ENCODE measurements around the gene ANGPTL8.

The ANGPTL8 gene

GRCh38 chr19:11268783-11269267 is 29.4 kb downstream of the ANGPTL8 start:
- peak; percentile 80 for ATAC-seq
- TF ChIP-seq ZFP30 (CRISPR knock-in tag; IDR thresholded peaks at IDR 0.05) (no peak), TCF4 (CRISPR knock-in tag; IDR thresholded peaks at IDR 0.05; ENCODE audit: borderline replicate concordance) (peak; percentile 82; the same call in 1 of the 2 replicates), CREB5 (CRISPR knock-in tag; IDR thresholded peaks at IDR 0.05; ENCODE audit: low read depth) (0 out of 2 replicates have a peak, but pooled peaks have one; percentile 17), CSRNP3 (CRISPR knock-in tag; IDR thresholded peaks at IDR 0.05) (0 out of 2 replicates have a peak, but pooled peaks have one; percentile 52), TOX (CRISPR knock-in tag; IDR thresholded peaks at IDR 0.05; ENCODE audit: borderline replicate concordance) (no peak), ISL1 (CRISPR knock-in tag; IDR thresholded peaks at IDR 0.05) (no peak), ZFP3 (CRISPR knock-in tag; IDR thresholded peaks at IDR 0.05) (no peak)

DNA sequence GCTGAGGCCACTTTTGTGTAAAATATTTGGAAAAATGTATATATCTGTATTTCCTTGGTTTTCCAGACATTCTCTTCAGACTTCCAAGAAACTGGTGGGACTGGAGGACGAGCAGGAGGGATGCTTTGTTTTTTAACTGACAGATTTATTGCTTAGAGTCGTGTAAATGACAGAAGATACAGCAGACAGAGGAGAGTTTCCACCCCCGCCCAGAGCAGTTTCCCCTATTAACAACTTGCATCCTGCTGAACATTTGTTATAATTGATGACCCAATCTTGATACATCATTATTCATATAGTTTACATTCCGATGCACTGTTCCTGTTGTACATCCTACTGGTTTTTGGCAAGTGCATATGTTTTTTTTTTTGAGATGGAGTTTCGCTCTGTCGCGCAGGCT is 30.0 kb downstream of the ANGPTL8 start:
- TF ChIP-seq ARNTL (CRISPR knock-in tag; IDR thresholded peaks at IDR 0.05; ENCODE audit: borderline replicate concordance, low read depth) (no peak), ESRRG (CRISPR knock-in tag; IDR thresholded peaks at IDR 0.05) (no peak), BACH2 (CRISPR knock-in tag; IDR thresholded peaks at IDR 0.05; ENCODE audit: borderline replicate concordance) (no peak), ZNF70 (CRISPR knock-in tag; IDR thresholded peaks at IDR 0.05) (no peak), CREB5 (CRISPR knock-in tag; IDR thresholded peaks at IDR 0.05; ENCODE audit: low read depth) (no peak), SNAI2 (CRISPR knock-in tag; IDR thresholded peaks at IDR 0.05) (no peak)
- TF ChIP-seq, protein P1, sequence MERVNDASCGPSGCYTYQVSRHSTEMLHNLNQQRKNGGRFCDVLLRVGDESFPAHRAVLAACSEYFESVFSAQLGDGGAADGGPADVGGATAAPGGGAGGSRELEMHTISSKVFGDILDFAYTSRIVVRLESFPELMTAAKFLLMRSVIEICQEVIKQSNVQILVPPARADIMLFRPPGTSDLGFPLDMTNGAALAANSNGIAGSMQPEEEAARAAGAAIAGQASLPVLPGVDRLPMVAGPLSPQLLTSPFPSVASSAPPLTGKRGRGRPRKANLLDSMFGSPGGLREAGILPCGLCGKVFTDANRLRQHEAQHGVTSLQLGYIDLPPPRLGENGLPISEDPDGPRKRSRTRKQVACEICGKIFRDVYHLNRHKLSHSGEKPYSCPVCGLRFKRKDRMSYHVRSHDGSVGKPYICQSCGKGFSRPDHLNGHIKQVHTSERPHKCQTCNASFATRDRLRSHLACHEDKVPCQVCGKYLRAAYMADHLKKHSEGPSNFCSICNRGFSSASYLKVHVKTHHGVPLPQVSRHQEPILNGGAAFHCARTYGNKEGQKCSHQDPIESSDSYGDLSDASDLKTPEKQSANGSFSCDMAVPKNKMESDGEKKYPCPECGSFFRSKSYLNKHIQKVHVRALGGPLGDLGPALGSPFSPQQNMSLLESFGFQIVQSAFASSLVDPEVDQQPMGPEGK (CRISPR knock-in tag; IDR thresholded peaks at IDR 0.05; ENCODE audit: borderline replicate concordance), result no peak
- peak; percentile 38 for ATAC-seq

DNA sequence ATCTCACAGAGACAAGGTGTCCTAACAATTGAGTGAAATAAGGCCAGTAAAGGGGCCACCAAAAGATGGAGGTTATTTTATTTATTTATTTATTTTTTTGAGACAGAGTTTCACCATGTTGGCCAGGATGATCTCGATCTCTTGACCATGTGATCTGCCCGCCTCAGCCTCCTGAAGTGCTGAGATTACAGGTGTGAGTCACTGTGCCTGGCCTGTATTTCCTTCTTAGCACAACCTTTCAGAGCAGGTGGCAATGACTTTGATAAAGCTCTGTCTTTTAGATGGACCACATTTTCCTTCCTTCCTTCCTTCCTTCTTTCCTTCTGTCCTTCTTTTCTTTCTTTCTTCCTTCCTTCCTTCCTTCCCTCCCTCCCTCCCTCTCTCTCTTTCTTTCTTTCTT is 33.9 kb downstream of the ANGPTL8 start:
- no peak for ATAC-seq

More for the DNA sequence above, 33.9 kb downstream of the ANGPTL8 start:
- TF ChIP-seq, protein P1 (CRISPR knock-in tag; IDR thresholded peaks at IDR 0.05; ENCODE audit: borderline replicate concordance), result no peak
- TF ChIP-seq ZNF70 (CRISPR knock-in tag; IDR thresholded peaks at IDR 0.05) (no peak), TOX (CRISPR knock-in tag; IDR thresholded peaks at IDR 0.05; ENCODE audit: borderline replicate concordance) (no peak), TSHZ2 (CRISPR knock-in tag; IDR thresholded peaks at IDR 0.05) (no peak), RARB (CRISPR knock-in tag; IDR thresholded peaks at IDR 0.05) (no peak)

All from SK-N-SH treated with all-trans-retinoic acid at 6 μM for 48 hours (cell line).